ENCODE measurements around the gene MFNG.

MFNG gene

DNA sequence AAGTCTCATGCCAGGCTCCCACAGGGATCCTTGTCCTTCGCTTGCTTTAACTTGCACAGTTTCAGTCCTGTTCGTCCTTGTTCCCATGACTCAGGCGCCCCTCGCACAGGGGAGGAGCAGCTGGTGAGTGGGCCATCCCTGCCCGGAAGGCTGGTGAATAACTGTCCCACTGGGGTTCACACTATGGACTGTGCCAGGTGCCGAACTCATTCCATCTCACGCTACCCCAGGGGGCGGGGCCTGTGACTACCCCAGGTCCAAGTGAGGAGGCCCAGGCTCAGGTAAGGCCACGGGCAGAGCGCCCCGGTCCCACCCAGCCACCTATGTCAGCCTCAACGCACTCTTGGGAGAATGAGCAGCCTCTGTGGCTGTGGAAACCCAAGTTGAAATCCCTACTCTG lies 40.2 kb upstream of the MFNG start:
- TF ChIP-seq, protein P1, sequence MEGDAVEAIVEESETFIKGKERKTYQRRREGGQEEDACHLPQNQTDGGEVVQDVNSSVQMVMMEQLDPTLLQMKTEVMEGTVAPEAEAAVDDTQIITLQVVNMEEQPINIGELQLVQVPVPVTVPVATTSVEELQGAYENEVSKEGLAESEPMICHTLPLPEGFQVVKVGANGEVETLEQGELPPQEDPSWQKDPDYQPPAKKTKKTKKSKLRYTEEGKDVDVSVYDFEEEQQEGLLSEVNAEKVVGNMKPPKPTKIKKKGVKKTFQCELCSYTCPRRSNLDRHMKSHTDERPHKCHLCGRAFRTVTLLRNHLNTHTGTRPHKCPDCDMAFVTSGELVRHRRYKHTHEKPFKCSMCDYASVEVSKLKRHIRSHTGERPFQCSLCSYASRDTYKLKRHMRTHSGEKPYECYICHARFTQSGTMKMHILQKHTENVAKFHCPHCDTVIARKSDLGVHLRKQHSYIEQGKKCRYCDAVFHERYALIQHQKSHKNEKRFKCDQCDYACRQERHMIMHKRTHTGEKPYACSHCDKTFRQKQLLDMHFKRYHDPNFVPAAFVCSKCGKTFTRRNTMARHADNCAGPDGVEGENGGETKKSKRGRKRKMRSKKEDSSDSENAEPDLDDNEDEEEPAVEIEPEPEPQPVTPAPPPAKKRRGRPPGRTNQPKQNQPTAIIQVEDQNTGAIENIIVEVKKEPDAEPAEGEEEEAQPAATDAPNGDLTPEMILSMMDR (IDR thresholded peaks at IDR 0.05; ENCODE audit: low read depth, low read length) = no peak
- DNase-seq (ENCODE audit: low read depth, low spot score) = peak; percentile 56
- in situ Hi-C loops (cut with HindIII; ENCODE audit: low sequenced_read_pairs) = no loop called here
- H3K4me3 ChIP-seq (ENCODE audit: low read depth, low read length) = no peak overlapping the region

DNA sequence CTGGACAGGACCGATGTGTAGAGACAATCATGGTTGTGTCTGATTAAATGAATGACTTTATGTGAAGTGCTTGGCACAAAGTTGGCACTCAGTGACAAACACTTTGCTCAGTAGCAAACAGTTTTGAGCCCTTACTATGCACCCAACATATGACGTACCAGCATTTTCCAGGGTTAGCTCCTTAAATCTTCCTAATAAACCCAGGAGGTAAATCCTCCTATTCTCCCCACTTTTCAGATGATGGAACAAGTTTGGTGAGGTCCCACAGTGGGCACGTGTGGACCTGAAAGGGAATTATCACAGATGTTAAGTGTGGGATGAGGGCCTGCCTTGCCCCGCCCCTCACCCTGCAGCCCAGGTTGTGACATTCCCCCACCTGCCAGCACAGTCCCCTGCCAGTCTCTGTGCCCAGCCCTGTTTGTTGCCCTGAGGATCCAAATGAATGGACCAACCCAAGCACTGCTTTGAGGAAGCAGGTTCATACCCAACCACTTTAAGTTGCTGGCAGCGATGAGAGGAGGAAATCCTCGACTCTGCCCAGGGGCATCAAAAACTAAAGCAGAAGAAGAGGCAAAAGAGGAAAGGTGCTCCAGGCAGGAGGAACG lies 39.7 kb upstream of the MFNG start:
- in situ Hi-C loops (cut with HindIII; ENCODE audit: low sequenced_read_pairs) = no loop called here
- TF ChIP-seq, protein P1 (IDR thresholded peaks at IDR 0.05; ENCODE audit: low read depth, low read length) = no peak

DNA sequence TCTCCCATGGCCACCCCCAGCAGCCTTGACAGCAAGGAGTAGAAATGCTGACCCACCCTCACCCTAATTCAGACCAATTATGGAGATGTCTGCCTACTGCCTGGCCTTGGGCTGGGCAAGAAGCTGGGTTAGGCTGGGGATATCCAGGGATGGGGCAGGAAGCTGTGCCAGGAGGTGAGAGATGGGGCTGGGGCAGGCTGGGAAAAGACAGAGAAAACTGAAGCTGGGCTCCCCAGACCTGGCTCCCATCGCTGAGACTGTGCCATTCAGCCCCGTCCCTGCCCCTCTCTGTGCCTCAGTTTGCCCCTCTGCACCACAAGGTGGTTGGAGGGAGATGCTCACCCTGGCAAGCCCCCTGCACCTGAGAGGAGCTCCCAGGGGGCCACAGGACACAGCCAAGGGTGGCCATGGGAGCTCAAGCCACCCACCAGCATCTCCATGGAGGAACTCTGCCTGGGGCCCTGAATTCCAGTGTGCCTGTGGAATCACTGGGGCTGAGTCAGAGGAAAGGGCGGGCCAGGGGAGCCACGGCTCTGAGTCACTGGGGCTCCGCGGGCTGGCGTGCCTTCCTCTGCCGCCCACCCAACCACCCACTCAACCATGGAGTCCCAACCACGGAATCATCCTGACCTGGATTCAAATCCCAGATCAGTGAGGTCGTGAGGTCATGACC lies 39.0 kb upstream of the MFNG start:
- DNase-seq (ENCODE audit: low read depth, low spot score) = peak; percentile 73
- in situ Hi-C loops (cut with HindIII; ENCODE audit: low sequenced_read_pairs) = no loop called here
- TF ChIP-seq, protein P1 (IDR thresholded peaks at IDR 0.05; ENCODE audit: low read depth, low read length) = no peak
- H3K4me3 ChIP-seq (ENCODE audit: low read depth, low read length) = no peak overlapping the region

More for the DNA sequence above, 39.7 kb upstream of the MFNG start:
- no peak for DNase-seq (ENCODE audit: low read depth, low spot score)
- H3K4me3 ChIP-seq (ENCODE audit: low read depth, low read length) = no peak overlapping the region

DNA sequence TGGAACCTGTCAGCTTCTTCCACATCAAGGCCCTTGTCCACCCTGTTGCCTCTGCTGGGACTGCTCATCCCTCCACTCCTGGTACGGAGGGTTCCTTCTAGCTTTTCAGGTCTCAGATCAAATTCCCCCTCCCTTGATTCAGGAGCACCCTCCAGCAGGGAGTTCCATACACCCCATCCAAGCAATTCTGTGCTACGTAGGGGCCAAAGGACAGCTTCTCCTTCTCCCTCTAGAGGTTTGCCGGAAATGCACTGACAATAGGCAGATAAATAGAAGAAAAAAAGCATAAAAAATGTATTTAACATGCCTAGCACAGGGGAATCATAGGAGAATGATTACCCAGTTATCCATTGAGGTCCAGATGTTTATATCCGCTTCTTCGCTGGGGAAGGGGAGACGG lies 36.3 kb upstream of the MFNG start:
- no peak for DNase-seq (ENCODE audit: low read depth, low spot score)
- no peak overlapping the region for H3K4me3 ChIP-seq (ENCODE audit: low read depth, low read length)
- in situ Hi-C loops (cut with HindIII; ENCODE audit: low sequenced_read_pairs) = no loop called here
- TF ChIP-seq, protein P1 (IDR thresholded peaks at IDR 0.05; ENCODE audit: low read depth, low read length) = peak; percentile 4

DNA sequence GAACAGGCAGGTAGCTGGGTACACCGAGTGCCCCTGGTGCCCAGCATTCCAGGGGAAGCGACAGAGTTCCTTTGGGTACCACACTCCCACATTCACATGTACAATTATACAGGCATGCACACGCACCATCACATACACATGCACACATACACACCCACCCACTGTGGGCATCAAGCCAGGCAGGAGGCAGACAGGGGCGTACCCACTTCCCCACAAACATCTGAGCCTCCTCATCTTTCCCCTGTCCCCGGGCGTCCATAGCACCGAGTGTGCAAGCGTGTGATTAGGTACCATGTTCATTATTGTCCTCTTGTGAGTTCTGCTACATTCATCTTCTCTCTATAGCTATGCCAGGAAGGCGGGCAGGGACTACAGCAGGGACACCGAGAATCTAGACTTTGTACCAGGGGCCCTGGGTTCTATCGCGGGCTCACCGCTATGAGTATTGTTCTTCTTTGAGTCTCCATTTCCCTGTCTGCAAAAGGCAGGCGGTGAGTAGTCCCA lies 35.1 kb upstream of the MFNG start:
- in situ Hi-C loops (cut with HindIII; ENCODE audit: low sequenced_read_pairs) = no loop called here
- DNase-seq (ENCODE audit: low read depth, low spot score) = no peak
- H3K4me3 ChIP-seq (ENCODE audit: low read depth, low read length) = no peak overlapping the region
- TF ChIP-seq, protein P1 (IDR thresholded peaks at IDR 0.05; ENCODE audit: low read depth, low read length) = no peak

DNA sequence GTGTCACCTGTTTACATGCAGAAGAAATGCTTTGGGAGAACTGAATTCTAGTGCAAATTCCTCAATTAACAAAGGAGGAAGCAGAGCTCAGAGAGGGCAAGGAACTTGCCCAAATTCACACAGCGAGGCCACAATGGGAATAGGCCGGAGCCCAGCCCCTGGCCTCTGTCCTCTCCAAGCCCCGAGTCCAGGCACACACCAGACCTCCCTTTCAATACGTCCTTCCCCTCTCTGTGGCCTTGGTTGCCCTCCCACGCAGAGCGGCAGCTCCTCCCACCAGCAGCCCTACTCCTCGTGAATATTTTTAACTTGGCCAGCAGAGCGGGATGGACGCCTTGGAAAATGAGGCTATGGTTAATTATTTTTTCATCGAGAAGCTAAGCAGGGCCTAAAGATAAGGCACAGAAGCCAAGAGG lies 34.6 kb upstream of the MFNG start:
- in situ Hi-C loops (cut with HindIII; ENCODE audit: low sequenced_read_pairs) = no loop called here
- TF ChIP-seq, protein P1 (IDR thresholded peaks at IDR 0.05; ENCODE audit: low read depth, low read length) = no peak
- no peak for DNase-seq (ENCODE audit: low read depth, low spot score)
- H3K4me3 ChIP-seq (ENCODE audit: low read depth, low read length) = no peak overlapping the region

All from astrocyte of the spinal cord (primary cell).